Caco-2 (cell line): ENCODE results near the gene PTMA. TPM values are rescaled to one million over a fixed set of nuclear protein-coding genes. Genes with fewer than 3 reads are reported as not detected.

Experiments
- BruUV-seq: library from RNA; stranded (reverse); fragments of 400-500 nt; replicated peaks from 2 replicates; lab custom pipeline; 2021; lab: Mats Ljungman, UMichigan
- CTCF ChIA-PET: fragments of 300-600 bp; sonication (Branson Sonifier 250); formaldehyde crosslinking; loops from one replicate; lab custom pipeline; 2022; ENCODE audit warnings: antibody characterized with exemption; lab: Charles Lee
- POLR2A ChIA-PET: fragments of 300-600 bp; sonication (Branson Sonifier 250); formaldehyde crosslinking; loops from one replicate; lab custom pipeline; 2022; ENCODE audit warnings: antibody characterized with exemption; lab: Charles Lee
- DNase-seq, 2 experiments: peaks; one replicate each; pipeline versions ENCODE4 v3.0.0 to v3.0.0-alpha.2; 2020 to 2022
- H3K27me3 ChIP-seq: replicated peaks from 2 replicates; pipeline ENCODE4 v1.6.0; 2011; ENCODE audit warnings: low read length; ENCODE audit not compliant: control insufficient read depth, insufficient read depth
- H3K36me3 ChIP-seq: 2 replicates; pipeline ENCODE4 v1.5.1; 2011; ENCODE audit warnings: low read length; ENCODE audit not compliant: control insufficient read depth, insufficient read depth
- H3K4me1 ChIP-seq: fragments of 250-450 bp; sonication (Bioruptor Pico); 2 replicates; pipeline ENCODE4 v1.5.1; 2020; ENCODE audit warnings: mild to moderate bottlenecking
- H3K4me3 ChIP-seq: 2 replicates; pipeline ENCODE4 v1.5.1; 2011; ENCODE audit warnings: low read depth, mild to moderate bottlenecking, control low read depth, low read length
- H3K9me3 ChIP-seq: fragments of 250-450 bp; sonication (Bioruptor Pico); 2 replicates; pipeline ENCODE4 v1.5.1; 2020; ENCODE audit warnings: mild to moderate bottlenecking, moderate library complexity
- H3K27ac Mint-ChIP-seq: one replicate; pipeline ENCODE4 v1.8.0; 2022; ENCODE audit warnings: mixed read lengths; ENCODE audit not compliant: unreplicated experiment
- H3K27me3 Mint-ChIP-seq: one replicate; pipeline ENCODE4 v1.8.0; 2022; ENCODE audit warnings: mixed read lengths; ENCODE audit not compliant: insufficient read depth, unreplicated experiment
- H3K36me3 Mint-ChIP-seq: one replicate; pipeline ENCODE4 v1.8.0; 2022; ENCODE audit warnings: mild to moderate bottlenecking, mixed read lengths; ENCODE audit not compliant: insufficient read depth, unreplicated experiment
- H3K4me1 Mint-ChIP-seq: one replicate; pipeline ENCODE4 v1.8.0; 2022; ENCODE audit warnings: low read depth, mixed read lengths; ENCODE audit not compliant: unreplicated experiment
- H3K4me3 Mint-ChIP-seq: one replicate; pipeline ENCODE4 v1.8.0; 2022; ENCODE audit warnings: mild to moderate bottlenecking, moderate library complexity, mixed read lengths; ENCODE audit not compliant: unreplicated experiment
- H3K9me3 Mint-ChIP-seq: one replicate; pipeline ENCODE4 v1.8.0; 2022; ENCODE audit warnings: mixed read lengths; ENCODE audit not compliant: unreplicated experiment
- CTCF ChIP-seq, 2 experiments: fragments of 200-600 bp in 1 of 2; IDR thresholded peaks; 1 replicate in 1 of 2; 2 replicates in 1 of 2; pipeline versions ENCODE4 v1.5.1 to v1.8.0; 2011 to 2022; ENCODE audit warnings: antibody characterized with exemption in 1 of 2, control low read depth in 1 of 2, inconsistent platforms in 1 of 2, low read depth in 1 of 2, low read length in 1 of 2, mild to moderate bottlenecking in 1 of 2, moderate library complexity in 1 of 2; ENCODE audit not compliant: insufficient read depth in 1 of 2, severe bottlenecking in 1 of 2, unreplicated experiment in 1 of 2
- intact Hi-C: fragments of 100-400 bp; cut with micrococcal nuclease; formaldehyde crosslinking; loops from one replicate; pipeline ENCODE4 v1.10.0; 2022; ENCODE audit not compliant: unreplicated experiment
- total RNA-seq: library from RNA; stranded (reverse); gene quantifications from 2 replicates; pipeline ENCODE4 v1.2.3, GENCODE V29; 2022

Gene PTMA
- total RNA-seq, 1 experiment from 2014 or later: 669 TPM

DNA sequence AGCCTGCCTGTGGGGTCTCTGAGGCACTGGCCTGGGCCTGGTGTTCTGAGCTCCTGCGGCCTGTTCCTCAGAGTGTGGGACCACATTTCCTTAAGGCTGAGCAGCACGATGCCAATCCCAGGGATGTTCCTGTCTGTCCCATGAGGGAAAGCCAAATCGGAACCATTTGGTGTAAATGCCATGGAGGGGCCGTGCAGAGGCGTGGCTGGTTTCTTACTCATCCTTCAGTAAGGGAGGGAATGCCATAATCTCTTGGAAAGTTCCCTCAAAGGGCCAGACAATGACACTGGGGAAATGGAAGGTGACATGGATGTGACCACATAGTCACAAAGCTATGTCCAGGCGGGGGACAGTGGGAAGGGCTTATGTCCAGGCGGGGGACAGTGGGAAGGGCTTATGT is 14.4 kb upstream of the PTMA start:
- Mint-ChIP-seq H3K4me3 (no peak overlapping the region), H3K27ac (no peak overlapping the region), H3K27me3 (no peaks in the 10 kb centered on the region), H3K4me1 (no peaks in the 10 kb centered on the region), H3K36me3 (no peaks in the 10 kb centered on the region), H3K9me3 (no peaks in the 10 kb centered on the region)
- intact Hi-C loops: no loop called here
- no TSS peak for BruUV-seq
- DNase-seq: no peak
- Histone ChIP-seq H3K27me3 (no peaks in the 10 kb centered on the region), H3K9me3 (no peaks in the 10 kb centered on the region), H3K36me3 (no peaks in the 10 kb centered on the region), H3K4me1 (no peaks in the 10 kb centered on the region), H3K4me3 (no peak overlapping the region)
- ChIA-PET CTCF (no interaction called here), POLR2A (no interaction called here)
- TF ChIP-seq CTCF (IDR thresholded peaks at IDR 0.05; ENCODE audit: insufficient read depth in 1 of 2, low read depth in 1 of 2, low read length in 1 of 2, severe bottlenecking in 1 of 2, unreplicated experiment in 1 of 2): no peak

- intact Hi-C loops: no loop called here
- no peaks in the 10 kb centered on the region for H3K36me3 ChIP-seq
- Mint-ChIP-seq H3K4me1 (no peaks in the 10 kb centered on the region), H3K27me3 (no peaks in the 10 kb centered on the region), H3K4me3 (no peak overlapping the region), H3K9me3 (no peaks in the 10 kb centered on the region), H3K36me3 (no peaks in the 10 kb centered on the region), H3K27ac (no peak overlapping the region)
- no peak for DNase-seq
- BruUV-seq: no TSS peak
- ChIA-PET POLR2A (no interaction called here), CTCF (no interaction called here)
- no peaks in the 10 kb centered on the region for H3K27me3 ChIP-seq
- H3K4me3 ChIP-seq: no peak overlapping the region
- no peaks in the 10 kb centered on the region for H3K4me1 ChIP-seq
- no peaks in the 10 kb centered on the region for H3K9me3 ChIP-seq
- TF ChIP-seq CTCF (IDR thresholded peaks at IDR 0.05; ENCODE audit: insufficient read depth in 1 of 2, low read depth in 1 of 2, low read length in 1 of 2, severe bottlenecking in 1 of 2, unreplicated experiment in 1 of 2): no peak
These were observed 12.3 kb upstream of the PTMA start for GRCh38 chr2:231696004-231696367.

GRCh38 chr2:231699006-231699405 is 9.3 kb upstream of the PTMA start:
- intact Hi-C loops: no loop called here
- no TSS peak for BruUV-seq
- Mint-ChIP-seq H3K4me3 (no peak overlapping the region), H3K4me1 (no peaks in the 10 kb centered on the region), H3K27me3 (no peaks in the 10 kb centered on the region), H3K9me3 (no peaks in the 10 kb centered on the region), H3K27ac (no peak overlapping the region), H3K36me3 (no peaks in the 10 kb centered on the region)
- ChIA-PET CTCF (no interaction called here), POLR2A (no interaction called here)
- Histone ChIP-seq H3K9me3 (no peaks in the 10 kb centered on the region), H3K36me3 (no peaks in the 10 kb centered on the region), H3K4me1 (no peaks in the 10 kb centered on the region), H3K27me3 (no peaks in the 10 kb centered on the region), H3K4me3 (no peak overlapping the region)
- no peak for DNase-seq
- TF ChIP-seq CTCF (IDR thresholded peaks at IDR 0.05; ENCODE audit: insufficient read depth in 1 of 2, low read depth in 1 of 2, low read length in 1 of 2, severe bottlenecking in 1 of 2, unreplicated experiment in 1 of 2): no peak
